ENCODE measurements around the gene GNA15.

Gene GNA15

GRCh38 chr19:3100747-3101730 lies 34.8 kb upstream of the GNA15 start:
- H3K9me3 Mint-ChIP-seq = no peaks in the 10 kb centered on the region
- H3K27me3 Mint-ChIP-seq = peaks cover 41% of the 10 kb centered on the region
- H3K27ac Mint-ChIP-seq = no peak overlapping the region
- H3K4me1 Mint-ChIP-seq = peaks cover 49% of the 10 kb centered on the region
- no peak for ATAC-seq
- H3K36me3 Mint-ChIP-seq = no peaks in the 10 kb centered on the region
- H3K4me3 Mint-ChIP-seq = no peak overlapping the region

DNA sequence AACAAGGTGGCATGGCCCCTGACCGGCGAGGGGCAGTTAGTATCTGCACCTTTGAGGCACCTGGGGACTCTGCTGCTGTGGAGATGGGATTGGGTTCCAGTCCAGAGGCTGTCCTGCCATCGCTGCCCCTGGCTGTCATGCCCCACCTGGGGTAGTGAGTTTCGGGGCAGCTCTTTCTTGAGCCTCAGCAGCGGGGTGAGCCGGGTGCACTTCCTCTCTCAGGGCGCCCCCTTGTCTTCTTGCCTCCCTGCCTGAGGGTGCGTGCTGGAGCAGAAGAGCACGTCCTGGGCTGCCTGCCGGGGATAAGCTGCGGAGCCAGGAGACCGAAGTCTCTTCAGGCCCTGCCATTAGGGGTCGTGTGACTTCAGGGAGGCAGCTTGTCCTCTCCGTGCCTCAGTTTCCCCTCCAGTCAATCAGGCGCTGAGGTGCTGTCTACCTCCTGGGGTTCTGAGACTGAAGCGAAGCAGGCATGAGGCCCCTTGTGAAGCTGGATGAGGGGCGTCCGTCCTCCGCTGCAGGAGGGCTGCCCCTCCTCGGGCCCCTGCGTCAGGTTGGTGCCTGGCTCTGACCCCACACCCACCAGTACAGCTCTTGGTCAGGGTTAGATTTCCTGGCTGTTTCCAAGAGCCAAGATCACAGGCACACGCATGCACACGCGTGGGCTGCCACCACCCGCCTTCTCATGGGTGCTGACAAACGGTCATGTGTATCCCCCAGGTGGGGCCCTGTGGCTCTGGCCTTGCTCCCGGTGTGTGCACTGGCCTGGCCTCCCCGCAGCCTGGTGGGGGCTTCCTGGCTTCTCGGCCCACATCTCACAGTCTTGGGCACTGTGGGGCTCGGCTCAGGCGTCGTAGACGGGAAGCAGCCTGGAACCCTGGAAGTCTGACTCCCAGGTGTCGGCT lies 33.3 kb upstream of the GNA15 start:
- Mint-ChIP-seq H3K36me3 (no peaks in the 10 kb centered on the region), H3K4me3 (no peak overlapping the region), H3K27ac (no peak overlapping the region), H3K27me3 (peaks cover 35% of the 10 kb centered on the region), H3K9me3 (no peaks in the 10 kb centered on the region), H3K4me1 (peaks cover 49% of the 10 kb centered on the region)
- no peak for ATAC-seq

- Mint-ChIP-seq H3K27ac (no peak overlapping the region), H3K27me3 (peaks cover 25% of the 10 kb centered on the region), H3K36me3 (no peaks in the 10 kb centered on the region), H3K9me3 (no peaks in the 10 kb centered on the region), H3K4me3 (no peak overlapping the region), H3K4me1 (peaks cover 45% of the 10 kb centered on the region)
- no peak for ATAC-seq
These were observed 31.2 kb upstream of the GNA15 start for GRCh38 chr19:3104708-3104983.

DNA sequence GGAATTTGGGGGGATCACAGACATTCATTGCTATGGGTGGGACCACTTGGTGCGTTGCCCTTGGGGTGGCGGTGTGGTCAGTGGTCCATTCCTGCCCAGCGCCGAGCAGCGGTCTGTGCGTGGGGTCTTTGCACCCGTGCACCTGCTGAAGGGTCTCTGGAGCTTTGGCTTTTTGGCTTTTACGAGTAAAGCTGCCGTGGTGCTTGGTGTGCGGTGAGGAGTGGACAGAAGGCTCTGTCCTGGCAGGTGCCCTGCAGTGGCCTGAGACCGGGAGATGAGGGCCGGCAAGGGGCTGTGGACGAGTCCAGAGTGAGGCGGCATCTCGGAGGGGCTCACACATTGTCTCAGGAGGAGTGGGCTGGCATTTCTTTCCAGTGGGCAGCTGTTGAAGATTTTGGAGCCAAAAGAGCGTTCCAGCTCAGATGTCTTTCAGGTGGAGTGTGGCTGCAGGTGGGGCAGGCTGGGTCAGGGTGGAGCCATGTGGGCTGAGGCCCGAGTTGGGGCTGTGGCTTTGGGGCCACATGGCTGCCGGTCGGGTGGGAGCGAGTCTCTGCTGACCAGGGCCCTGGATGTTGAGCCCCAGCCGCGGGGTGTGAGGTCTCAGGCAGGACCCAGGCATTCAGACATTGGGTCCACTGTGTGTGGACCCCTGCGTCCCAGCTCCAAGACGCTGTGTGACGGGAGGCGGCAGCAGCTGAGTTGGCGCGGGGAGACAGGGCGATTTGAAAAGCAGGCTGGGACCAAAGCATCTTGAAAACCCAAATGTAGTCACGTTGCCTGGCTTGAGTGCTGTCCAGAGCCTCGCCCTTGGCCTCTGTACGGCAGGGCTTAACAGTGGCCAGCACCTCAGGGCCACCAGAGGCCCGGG lies 30.0 kb upstream of the GNA15 start:
- Mint-ChIP-seq H3K4me3 (no peak overlapping the region), H3K36me3 (no peaks in the 10 kb centered on the region), H3K9me3 (no peaks in the 10 kb centered on the region), H3K27me3 (peaks cover 19% of the 10 kb centered on the region), H3K27ac (no peak overlapping the region), H3K4me1 (peaks cover 40% of the 10 kb centered on the region)
- no peak for ATAC-seq

DNA sequence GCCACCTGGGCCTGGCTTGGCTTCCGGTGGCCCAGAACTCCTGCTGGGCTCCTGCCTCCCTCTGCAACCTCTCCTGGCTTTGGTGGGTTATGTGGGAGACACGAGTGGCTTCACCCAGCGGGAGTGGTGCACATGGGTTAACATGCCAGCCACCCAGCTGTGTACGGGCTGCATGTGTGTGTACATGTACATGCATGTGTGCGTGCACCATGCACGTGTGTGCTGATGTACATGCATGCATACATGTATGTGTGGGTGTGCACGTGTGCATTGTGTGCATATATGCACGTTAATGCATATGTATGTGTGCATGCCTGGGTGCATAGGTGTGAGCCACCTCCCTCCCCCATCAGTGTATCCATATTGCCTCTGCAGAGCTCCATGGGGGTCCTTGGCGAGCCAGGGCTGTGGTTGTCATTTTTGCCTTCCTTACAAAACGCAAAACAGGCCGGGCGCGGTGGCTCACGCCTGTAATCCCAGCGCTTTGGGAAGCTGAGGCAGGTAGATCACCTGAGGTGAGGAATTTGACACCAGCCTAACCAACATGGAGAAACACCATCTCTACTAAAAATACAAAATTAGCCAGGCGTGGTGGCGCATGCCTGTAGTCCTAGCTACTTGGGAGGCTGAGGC lies 29.2 kb upstream of the GNA15 start:
- no peak for ATAC-seq
- no peak overlapping the region for H3K27ac Mint-ChIP-seq
- H3K9me3 Mint-ChIP-seq = no peaks in the 10 kb centered on the region
- H3K36me3 Mint-ChIP-seq = no peaks in the 10 kb centered on the region
- H3K27me3 Mint-ChIP-seq = peaks cover 12% of the 10 kb centered on the region
- H3K4me3 Mint-ChIP-seq = no peak overlapping the region
- H3K4me1 Mint-ChIP-seq = peaks cover 33% of the 10 kb centered on the region

DNA sequence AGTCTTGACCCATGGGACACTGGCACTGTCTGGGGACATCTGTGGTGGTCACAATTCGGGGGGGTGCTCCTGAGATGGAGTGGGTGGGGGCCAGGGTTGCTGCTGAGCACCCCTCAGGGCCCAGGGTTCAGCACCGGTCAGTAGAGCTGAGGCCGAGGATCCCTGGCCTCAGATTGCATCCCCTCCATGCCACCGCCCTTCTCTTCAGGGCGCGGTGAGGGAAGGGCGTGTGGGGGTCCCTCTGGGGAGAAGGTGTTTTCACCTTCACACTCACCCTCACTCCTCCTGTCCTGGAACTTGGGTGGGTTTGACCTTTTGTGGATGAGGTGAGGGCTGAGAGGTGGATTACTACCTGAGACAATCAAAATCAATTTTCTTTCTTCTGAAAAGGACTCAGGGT lies 28.2 kb upstream of the GNA15 start:
- H3K4me3 Mint-ChIP-seq = no peak overlapping the region
- H3K36me3 Mint-ChIP-seq = no peaks in the 10 kb centered on the region
- no peak for ATAC-seq
- no peak overlapping the region for H3K27ac Mint-ChIP-seq
- H3K27me3 Mint-ChIP-seq = peaks cover 1% of the 10 kb centered on the region
- H3K4me1 Mint-ChIP-seq = peaks cover 22% of the 10 kb centered on the region
- no peaks in the 10 kb centered on the region for H3K9me3 Mint-ChIP-seq

GRCh38 chr19:3108775-3109174 lies 27.1 kb upstream of the GNA15 start:
- Mint-ChIP-seq H3K36me3 (no peaks in the 10 kb centered on the region), H3K4me1 (peaks cover 20% of the 10 kb centered on the region), H3K4me3 (no peak overlapping the region), H3K9me3 (no peaks in the 10 kb centered on the region), H3K27ac (no peak overlapping the region), H3K27me3 (no peaks in the 10 kb centered on the region)
- ATAC-seq = peak; percentile 66

DNA sequence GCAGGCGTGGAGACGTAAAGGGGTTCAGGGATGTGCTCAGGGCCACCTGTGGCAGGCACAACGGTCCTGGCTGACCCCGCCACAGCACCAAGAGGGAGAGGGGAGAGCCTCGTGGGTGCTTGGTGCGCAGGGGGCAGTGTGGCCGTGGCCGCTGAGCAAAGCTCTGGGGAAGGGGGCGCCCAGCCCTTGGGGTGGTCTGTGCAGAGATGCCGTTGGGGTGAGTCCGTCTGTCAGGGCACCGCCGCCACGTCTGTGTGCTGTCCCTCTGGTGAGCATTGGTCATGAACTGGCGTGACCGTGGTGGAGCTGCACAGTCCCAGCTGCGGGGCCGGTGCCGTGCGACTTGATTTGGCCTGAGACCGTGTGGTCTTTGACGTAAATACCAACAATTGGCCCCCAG lies 26.3 kb upstream of the GNA15 start:
- no peak overlapping the region for H3K4me3 Mint-ChIP-seq

DNA sequence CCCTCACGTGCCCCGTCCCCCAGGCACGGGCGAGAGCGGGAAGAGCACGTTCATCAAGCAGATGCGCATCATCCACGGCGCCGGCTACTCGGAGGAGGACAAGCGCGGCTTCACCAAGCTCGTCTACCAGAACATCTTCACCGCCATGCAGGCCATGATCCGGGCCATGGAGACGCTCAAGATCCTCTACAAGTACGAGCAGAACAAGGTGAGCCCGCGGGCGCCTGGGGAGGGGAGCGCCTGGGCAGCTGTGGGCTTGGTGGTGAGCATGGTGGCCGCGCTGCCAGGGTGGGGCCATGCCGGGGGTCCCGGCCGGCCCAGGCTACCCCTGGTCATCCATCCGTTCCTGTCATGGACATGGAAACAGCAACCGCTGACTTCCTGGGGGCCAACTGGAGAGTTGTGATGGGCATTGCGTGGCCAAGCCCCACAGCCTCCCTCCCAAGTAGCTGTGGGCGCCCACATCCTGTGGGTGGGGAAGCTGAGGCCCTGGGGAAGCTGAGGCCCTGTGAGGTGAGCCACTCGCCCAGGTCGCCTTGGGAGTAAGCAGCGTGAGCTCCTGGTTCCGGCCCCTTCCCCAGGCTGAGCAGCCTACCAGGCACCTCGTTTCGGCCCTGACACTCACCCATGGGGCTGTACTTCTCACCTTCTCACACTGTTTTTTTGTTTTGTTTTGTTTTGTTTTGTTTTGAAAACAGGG lies 25.6 kb upstream of the GNA15 start:
- no peaks in the 10 kb centered on the region for H3K9me3 Mint-ChIP-seq
- no peaks in the 10 kb centered on the region for H3K27me3 Mint-ChIP-seq
- H3K4me1 Mint-ChIP-seq = peaks cover 12% of the 10 kb centered on the region
- no peak overlapping the region for H3K4me3 Mint-ChIP-seq
- H3K36me3 Mint-ChIP-seq = no peaks in the 10 kb centered on the region
- H3K27ac Mint-ChIP-seq = no peak overlapping the region
- no peak for ATAC-seq

More for the DNA sequence above, 26.3 kb upstream of the GNA15 start:
- H3K36me3 Mint-ChIP-seq = no peaks in the 10 kb centered on the region
- no peak overlapping the region for H3K27ac Mint-ChIP-seq
- no peaks in the 10 kb centered on the region for H3K9me3 Mint-ChIP-seq
- no peak for ATAC-seq
- H3K4me1 Mint-ChIP-seq = peaks cover 13% of the 10 kb centered on the region
- no peaks in the 10 kb centered on the region for H3K27me3 Mint-ChIP-seq

DNA sequence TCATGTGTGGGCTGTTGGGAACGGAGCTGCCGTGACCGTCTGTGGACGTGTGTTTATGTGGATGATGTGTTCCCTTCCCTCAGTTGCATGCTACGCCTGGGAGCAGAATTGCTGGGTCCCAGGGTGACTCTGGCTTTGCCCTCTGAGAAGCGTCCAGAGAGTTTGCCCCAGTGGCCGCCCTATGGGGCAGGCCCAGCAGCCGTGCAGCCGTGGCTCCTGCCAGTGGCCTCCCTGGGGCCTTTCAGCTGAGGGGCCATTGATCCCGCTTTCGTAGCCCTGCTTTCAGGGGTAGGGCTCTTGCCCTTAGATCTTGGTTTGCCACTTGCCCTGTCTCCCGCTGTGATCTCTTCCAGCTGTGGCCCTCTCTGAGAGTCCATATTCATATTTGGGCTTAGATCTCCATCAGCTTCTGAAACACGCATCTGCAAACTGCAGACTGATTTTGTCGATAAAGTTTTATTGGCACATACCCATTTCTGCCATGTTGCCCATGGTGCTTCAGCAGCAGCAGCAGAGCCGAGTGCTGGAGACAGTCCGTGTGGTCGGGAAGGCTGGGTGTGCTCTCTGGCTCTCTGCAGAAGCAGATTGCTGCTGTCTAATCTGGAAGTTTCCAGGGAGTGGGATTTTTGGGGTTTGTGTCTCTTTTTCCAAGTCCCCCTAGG lies 24.1 kb upstream of the GNA15 start:
- Mint-ChIP-seq H3K4me3 (no peak overlapping the region), H3K9me3 (no peaks in the 10 kb centered on the region), H3K36me3 (no peaks in the 10 kb centered on the region), H3K27ac (no peak overlapping the region), H3K4me1 (peaks cover 12% of the 10 kb centered on the region), H3K27me3 (no peaks in the 10 kb centered on the region)
- ATAC-seq = no peak

GRCh38 chr19:3112375-3113099 lies 23.3 kb upstream of the GNA15 start:
- Mint-ChIP-seq H3K4me3 (no peak overlapping the region), H3K4me1 (peaks cover 7% of the 10 kb centered on the region), H3K36me3 (no peaks in the 10 kb centered on the region), H3K9me3 (no peaks in the 10 kb centered on the region), H3K27ac (no peak overlapping the region), H3K27me3 (no peaks in the 10 kb centered on the region)
- no peak for ATAC-seq

- Mint-ChIP-seq H3K36me3 (no peaks in the 10 kb centered on the region), H3K9me3 (no peaks in the 10 kb centered on the region), H3K27ac (no peak overlapping the region), H3K27me3 (no peaks in the 10 kb centered on the region), H3K4me1 (peaks cover 6% of the 10 kb centered on the region), H3K4me3 (no peak overlapping the region)
- no peak for ATAC-seq
These were observed 22.5 kb upstream of the GNA15 start for GRCh38 chr19:3113100-3114017.

All from stimulated activated memory B cell treated with anti-CD40 and anti-IgM and Interleukin-4, amounts not matched to agents 10 μg/mL and 1 μg/mL and 100 μg/mL, for 72 hours (primary cell).